Activated CD8-positive, alpha-beta memory T cell treated with anti-CD3 and anti-CD28 coated beads, Interleukin-2, amount 10 ng/mL, durations not matched to agents 7 days and 5 days (primary cell): ENCODE data around the gene FOXO3. TPM values are rescaled to one million over a fixed set of nuclear protein-coding genes. Genes with fewer than 3 reads are reported as not detected.

Source experiments
- ATAC-seq: fragments of 150-1000 bp; cut with Tn5 transposase; one replicate; pipeline ENCODE4 v1.10.0; 2021; ENCODE audit warnings: moderate library complexity
- CTCF ChIA-PET: fragments of 350-600 bp; sonication (Branson Sonifier 250); formaldehyde crosslinking; loops from one replicate; lab custom pipeline; 2021; ENCODE audit warnings: antibody characterized with exemption; lab: Charles Lee
- DNase-seq: peaks from one replicate; pipeline ENCODE4 v3.0.0-alpha.2; 2020
- H3K27ac Mint-ChIP-seq: one replicate; pipeline ENCODE4 v1.8.0; 2021; ENCODE audit warnings: mild to moderate bottlenecking, mixed read lengths
- H3K27me3 Mint-ChIP-seq: one replicate; pipeline ENCODE4 v1.8.0; 2021; ENCODE audit warnings: mixed read lengths
- H3K36me3 Mint-ChIP-seq: one replicate; pipeline ENCODE4 v1.8.0; 2021; ENCODE audit warnings: mild to moderate bottlenecking, mixed read lengths
- H3K4me1 Mint-ChIP-seq: one replicate; pipeline ENCODE4 v1.8.0; 2021; ENCODE audit warnings: mixed read lengths
- H3K4me3 Mint-ChIP-seq: one replicate; pipeline ENCODE4 v1.8.0; 2021; ENCODE audit warnings: mild to moderate bottlenecking, moderate library complexity, mixed read lengths
- H3K9me3 Mint-ChIP-seq: one replicate; pipeline ENCODE4 v1.8.0; 2022; ENCODE audit warnings: low read depth, mixed read lengths
- total RNA-seq, 2 experiments: library from RNA; stranded (reverse); gene quantifications; one replicate each; pipeline ENCODE4 v1.2.3, GENCODE V29; 2021

The FOXO3 gene
- total RNA-seq, 2 experiments from 2014 or later = 13.4 to 14.7 TPM

GRCh38 chr6:108606250-108606690, 45.6 kb downstream of the FOXO3 start:
- peaks cover 5% of the 10 kb centered on the region for H3K36me3 Mint-ChIP-seq
- ATAC-seq (no peak), DNase-seq (no peak)
- H3K4me1 Mint-ChIP-seq = peaks cover 9% of the 10 kb centered on the region
- H3K27me3 Mint-ChIP-seq = no peaks in the 10 kb centered on the region
- H3K4me3 Mint-ChIP-seq = no peak overlapping the region
- no peaks in the 10 kb centered on the region for H3K9me3 Mint-ChIP-seq
- CTCF ChIA-PET = no interaction called here
- no peak overlapping the region for H3K27ac Mint-ChIP-seq

DNA sequence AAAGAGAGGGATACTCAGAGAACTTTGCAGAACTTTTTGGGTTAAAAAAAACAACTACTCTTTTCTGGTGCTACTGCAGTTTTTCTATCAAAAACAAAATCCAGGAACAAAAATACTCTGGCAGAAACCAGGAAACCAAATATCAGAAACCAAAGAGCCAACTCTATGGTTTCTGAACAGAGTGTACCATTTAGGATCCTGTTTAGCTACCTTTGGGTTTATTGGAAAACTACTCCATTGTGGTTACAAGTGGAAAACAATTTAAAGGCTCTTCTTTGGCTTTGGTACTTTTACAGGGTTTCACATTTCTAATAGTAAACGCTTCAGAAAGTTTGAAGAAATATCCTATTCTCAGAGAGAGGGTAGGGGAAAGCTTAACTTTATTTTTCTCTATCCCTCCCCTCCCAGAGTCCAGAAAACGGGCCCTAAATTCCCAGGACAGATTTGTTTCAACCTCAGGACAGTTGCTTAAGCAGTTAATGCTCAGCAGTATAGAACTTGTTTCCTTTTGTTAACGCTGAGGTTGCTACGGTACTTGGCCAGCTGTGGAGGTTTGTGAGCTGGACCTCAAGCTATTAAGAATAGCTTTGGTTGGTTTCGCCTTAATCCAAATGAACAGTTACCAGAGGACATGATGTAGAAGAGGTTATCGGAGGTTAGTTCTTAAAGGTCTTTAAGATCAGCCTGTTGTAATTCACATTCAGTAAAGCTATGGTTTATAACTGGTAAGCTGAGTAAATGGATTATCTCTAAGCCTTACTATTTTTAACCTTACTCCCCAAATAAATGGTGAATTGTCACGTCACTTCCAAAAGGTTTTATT, 47.9 kb downstream of the FOXO3 start:
- Mint-ChIP-seq H3K4me1 (peaks cover 6% of the 10 kb centered on the region), H3K27ac (no peak overlapping the region), H3K4me3 (no peak overlapping the region), H3K36me3 (peaks cover 14% of the 10 kb centered on the region), H3K27me3 (no peaks in the 10 kb centered on the region), H3K9me3 (peaks cover 4% of the 10 kb centered on the region)
- CTCF ChIA-PET = interaction anchor here (1.0 kb wide), 1 partner anchor 17 kb away, joined by 3 read pairs; no protein-coding TSS in a partner anchor
- no peak for ATAC-seq
- no peak for DNase-seq

DNA sequence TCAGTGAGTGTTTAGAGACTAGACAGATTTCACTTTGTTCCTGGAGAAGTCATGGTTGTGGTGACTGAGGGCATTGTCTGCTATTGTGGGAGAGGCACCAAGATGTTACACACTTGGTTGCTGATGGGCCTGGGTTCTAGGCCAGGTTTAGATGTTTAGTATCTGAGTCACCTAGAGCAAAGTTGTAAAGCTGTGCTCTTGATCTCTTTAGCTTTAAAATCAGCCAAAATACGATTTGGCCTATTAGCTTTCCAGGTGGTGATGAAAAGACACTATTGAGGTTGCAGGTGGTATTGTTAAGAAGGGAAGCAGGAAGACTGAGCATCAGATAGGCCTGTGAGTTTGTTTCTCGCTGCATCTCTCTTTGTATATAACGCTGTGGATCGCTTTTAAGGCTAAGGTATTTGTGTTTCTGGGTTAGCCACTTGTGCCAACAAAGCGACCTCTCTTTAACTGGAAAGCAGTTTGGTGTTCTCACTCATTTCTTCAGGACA, 48.6 kb downstream of the FOXO3 start:
- peaks cover 4% of the 10 kb centered on the region for H3K9me3 Mint-ChIP-seq
- peaks cover 6% of the 10 kb centered on the region for H3K4me1 Mint-ChIP-seq
- CTCF ChIA-PET = no interaction called here
- H3K27me3 Mint-ChIP-seq = no peaks in the 10 kb centered on the region
- DNase-seq = no peak
- ATAC-seq = no peak
- no peak overlapping the region for H3K27ac Mint-ChIP-seq
- no peak overlapping the region for H3K4me3 Mint-ChIP-seq
- peaks cover 17% of the 10 kb centered on the region for H3K36me3 Mint-ChIP-seq

- no peak for DNase-seq
- peaks cover 4% of the 10 kb centered on the region for H3K9me3 Mint-ChIP-seq
- CTCF ChIA-PET = no interaction called here
- H3K27ac Mint-ChIP-seq = no peak overlapping the region
- no peak overlapping the region for H3K4me3 Mint-ChIP-seq
- H3K36me3 Mint-ChIP-seq = peaks cover 17% of the 10 kb centered on the region
- H3K27me3 Mint-ChIP-seq = no peaks in the 10 kb centered on the region
- no peak for ATAC-seq
- peaks cover 4% of the 10 kb centered on the region for H3K4me1 Mint-ChIP-seq
Observed at GRCh38 chr6:108610270-108610839, 49.6 kb downstream of the FOXO3 start.

DNA sequence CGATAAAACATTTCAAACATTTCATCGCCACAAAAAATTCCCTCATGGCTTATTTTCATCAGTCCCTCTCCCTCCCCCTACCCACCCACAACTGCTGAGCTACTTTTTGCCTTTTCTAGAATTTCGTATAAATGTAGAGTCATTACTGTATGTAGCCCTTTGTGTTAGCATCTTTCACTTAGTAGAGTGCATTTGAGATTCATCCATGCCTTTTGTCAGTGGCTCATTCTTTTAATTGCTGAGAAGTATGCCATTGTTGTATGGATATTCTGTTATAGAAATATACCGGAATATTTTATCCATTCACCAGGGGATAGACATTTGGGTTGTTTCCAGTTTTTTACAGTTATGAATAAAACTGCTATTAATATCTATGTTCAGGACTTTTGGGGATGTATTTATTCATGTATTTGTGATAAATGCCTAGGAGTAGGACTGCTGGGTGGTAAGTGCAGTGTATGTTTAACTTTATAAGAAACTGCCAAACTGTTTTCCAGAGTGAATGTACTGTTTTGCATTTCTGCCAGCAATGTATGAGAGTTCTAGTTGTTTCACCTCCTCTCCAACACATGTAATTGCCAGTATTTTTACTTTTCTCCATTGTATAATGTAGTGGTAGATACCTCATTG, 50.4 kb downstream of the FOXO3 start:
- no peak overlapping the region for H3K27ac Mint-ChIP-seq
- H3K9me3 Mint-ChIP-seq = peaks cover 4% of the 10 kb centered on the region
- DNase-seq = no peak
- H3K27me3 Mint-ChIP-seq = no peaks in the 10 kb centered on the region
- no peak overlapping the region for H3K4me3 Mint-ChIP-seq
- peaks cover 17% of the 10 kb centered on the region for H3K36me3 Mint-ChIP-seq
- peaks cover 4% of the 10 kb centered on the region for H3K4me1 Mint-ChIP-seq
- CTCF ChIA-PET = interaction anchor here (0.8 kb wide), 1 partner anchor 18 kb away, joined by 3 read pairs; no protein-coding TSS in a partner anchor
- no peak for ATAC-seq

- Mint-ChIP-seq H3K27me3 (no peaks in the 10 kb centered on the region), H3K4me1 (peaks cover 4% of the 10 kb centered on the region), H3K27ac (no peak overlapping the region), H3K9me3 (peaks cover 4% of the 10 kb centered on the region), H3K4me3 (no peak overlapping the region), H3K36me3 (peaks cover 17% of the 10 kb centered on the region)
- CTCF ChIA-PET = no interaction called here
- DNase-seq (no peak), ATAC-seq (no peak)
Observed at GRCh38 chr6:108612852-108613251, 52.1 kb downstream of the FOXO3 start.

DNA sequence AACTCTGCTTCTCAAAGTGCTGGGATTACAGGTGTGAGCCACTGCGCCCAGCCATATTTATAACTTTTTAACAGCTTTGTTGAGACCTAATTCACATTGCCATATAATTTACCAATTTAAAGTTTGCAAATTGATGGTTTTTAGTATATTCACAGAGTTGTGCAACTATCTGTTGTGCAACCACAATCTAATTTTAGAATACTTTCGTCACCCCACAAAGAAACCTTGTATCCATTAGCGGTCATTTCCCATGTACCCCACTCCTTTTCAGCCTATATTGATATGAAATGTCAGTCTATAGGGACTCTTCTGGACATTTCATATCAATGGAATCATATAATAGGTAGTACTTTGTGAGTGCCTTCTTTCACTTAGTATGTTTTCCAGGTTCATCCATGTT, 55.8 kb downstream of the FOXO3 start:
- Mint-ChIP-seq H3K9me3 (peaks cover 4% of the 10 kb centered on the region), H3K27me3 (no peaks in the 10 kb centered on the region), H3K27ac (no peak overlapping the region), H3K4me3 (no peak overlapping the region), H3K36me3 (peaks cover 18% of the 10 kb centered on the region), H3K4me1 (peaks cover 22% of the 10 kb centered on the region)
- CTCF ChIA-PET = interaction anchor here (1.4 kb wide), 1 partner anchor 11 kb away, joined by 4 read pairs; no protein-coding TSS in a partner anchor
- no peak for ATAC-seq
- DNase-seq = no peak

DNA sequence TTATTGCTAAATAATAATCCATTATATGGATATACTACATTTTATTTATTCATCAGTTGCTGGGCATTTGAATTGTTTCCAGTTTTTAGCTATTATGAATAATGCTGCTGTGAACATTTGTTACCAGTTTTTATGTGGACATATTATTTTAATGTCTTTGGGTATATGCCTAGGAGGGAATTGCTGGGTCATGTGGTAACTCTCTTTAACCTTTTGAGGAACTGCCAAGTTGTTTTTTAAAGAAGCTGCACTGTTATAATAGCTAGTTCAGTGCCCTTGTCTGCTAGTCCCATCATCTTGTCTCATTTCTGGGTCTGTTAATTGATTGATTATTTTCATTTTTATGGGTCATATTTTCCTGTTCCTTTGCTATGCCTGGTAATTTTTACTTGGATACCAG, 56.3 kb downstream of the FOXO3 start:
- no peak for ATAC-seq
- CTCF ChIA-PET = interaction anchor here (1.4 kb wide), 1 partner anchor 10 kb away, joined by 4 read pairs; no protein-coding TSS in a partner anchor

DNA sequence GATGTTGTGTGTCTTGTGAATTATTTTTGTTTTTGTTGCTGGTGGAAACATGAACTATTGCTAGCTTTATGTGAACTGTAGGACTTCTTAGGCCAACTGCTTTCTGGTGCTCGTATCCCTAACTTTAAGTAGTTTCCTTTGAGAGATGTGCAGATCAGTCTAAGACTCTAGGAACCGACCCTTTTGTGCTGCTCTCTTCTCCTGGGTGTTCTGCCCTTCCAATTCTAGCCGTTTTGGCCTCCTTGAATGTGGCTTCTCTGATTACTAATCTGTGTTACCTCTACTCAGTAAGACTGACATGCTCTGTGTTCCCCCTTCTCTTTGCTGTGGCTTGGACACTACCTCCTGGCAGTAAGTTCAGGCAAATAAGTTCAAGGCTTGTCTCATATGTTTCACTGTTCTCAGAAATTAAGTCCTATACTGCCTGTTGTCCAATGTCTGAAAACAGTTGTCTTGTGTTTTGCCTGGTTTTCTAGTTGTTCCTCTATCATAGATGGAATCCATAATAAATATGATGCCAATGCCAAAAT, 58.0 kb downstream of the FOXO3 start:
- DNase-seq (no peak), ATAC-seq (no peak)

More for the DNA sequence above, 56.3 kb downstream of the FOXO3 start:
- Mint-ChIP-seq H3K27me3 (no peaks in the 10 kb centered on the region), H3K27ac (no peak overlapping the region), H3K4me3 (no peak overlapping the region), H3K36me3 (peaks cover 16% of the 10 kb centered on the region), H3K4me1 (peaks cover 24% of the 10 kb centered on the region), H3K9me3 (peaks cover 4% of the 10 kb centered on the region)
- DNase-seq = no peak

GRCh38 chr6:108619431-108620197, 58.9 kb downstream of the FOXO3 start:
- CTCF ChIA-PET = no interaction called here
- no peaks in the 10 kb centered on the region for H3K9me3 Mint-ChIP-seq
- no peak for DNase-seq

More for the DNA sequence above, 58.0 kb downstream of the FOXO3 start:
- Mint-ChIP-seq H3K27me3 (no peaks in the 10 kb centered on the region), H3K36me3 (peaks cover 6% of the 10 kb centered on the region), H3K4me1 (peaks cover 33% of the 10 kb centered on the region), H3K27ac (no peak overlapping the region), H3K4me3 (no peak overlapping the region), H3K9me3 (no peaks in the 10 kb centered on the region)
- CTCF ChIA-PET = no interaction called here

DNA sequence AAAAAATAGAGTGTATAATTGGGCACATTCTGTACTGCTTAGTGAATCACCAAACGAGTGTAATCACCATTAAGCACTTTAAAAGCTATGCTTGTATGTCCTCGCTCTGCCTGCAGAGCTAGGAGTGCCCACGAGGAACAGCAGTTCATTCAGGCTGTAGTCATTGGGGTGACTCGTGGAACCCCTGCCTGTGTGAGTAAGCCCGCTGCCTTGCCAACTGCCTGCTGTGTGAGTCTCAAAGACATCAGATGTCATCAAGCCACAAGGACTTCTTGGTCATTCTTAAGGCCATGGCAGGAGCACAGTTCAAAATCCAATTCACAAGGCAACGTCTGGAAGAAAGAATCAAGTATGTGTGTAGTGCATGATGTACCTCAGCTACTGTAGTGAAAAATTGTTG, 60.4 kb downstream of the FOXO3 start:
- no peak for ATAC-seq
- H3K4me1 Mint-ChIP-seq = peaks cover 35% of the 10 kb centered on the region
- no peaks in the 10 kb centered on the region for H3K9me3 Mint-ChIP-seq
- CTCF ChIA-PET = no interaction called here
- DNase-seq = no peak
- H3K27me3 Mint-ChIP-seq = no peaks in the 10 kb centered on the region
- H3K4me3 Mint-ChIP-seq = no peak overlapping the region
- H3K27ac Mint-ChIP-seq = no peak overlapping the region
- H3K36me3 Mint-ChIP-seq = peaks cover 4% of the 10 kb centered on the region

More at GRCh38 chr6:108619431-108620197, 58.9 kb downstream of the FOXO3 start:
- Mint-ChIP-seq H3K4me3 (no peak overlapping the region), H3K27me3 (no peaks in the 10 kb centered on the region), H3K4me1 (peaks cover 33% of the 10 kb centered on the region), H3K27ac (no peak overlapping the region), H3K36me3 (peaks cover 4% of the 10 kb centered on the region)
- no peak for ATAC-seq

DNA sequence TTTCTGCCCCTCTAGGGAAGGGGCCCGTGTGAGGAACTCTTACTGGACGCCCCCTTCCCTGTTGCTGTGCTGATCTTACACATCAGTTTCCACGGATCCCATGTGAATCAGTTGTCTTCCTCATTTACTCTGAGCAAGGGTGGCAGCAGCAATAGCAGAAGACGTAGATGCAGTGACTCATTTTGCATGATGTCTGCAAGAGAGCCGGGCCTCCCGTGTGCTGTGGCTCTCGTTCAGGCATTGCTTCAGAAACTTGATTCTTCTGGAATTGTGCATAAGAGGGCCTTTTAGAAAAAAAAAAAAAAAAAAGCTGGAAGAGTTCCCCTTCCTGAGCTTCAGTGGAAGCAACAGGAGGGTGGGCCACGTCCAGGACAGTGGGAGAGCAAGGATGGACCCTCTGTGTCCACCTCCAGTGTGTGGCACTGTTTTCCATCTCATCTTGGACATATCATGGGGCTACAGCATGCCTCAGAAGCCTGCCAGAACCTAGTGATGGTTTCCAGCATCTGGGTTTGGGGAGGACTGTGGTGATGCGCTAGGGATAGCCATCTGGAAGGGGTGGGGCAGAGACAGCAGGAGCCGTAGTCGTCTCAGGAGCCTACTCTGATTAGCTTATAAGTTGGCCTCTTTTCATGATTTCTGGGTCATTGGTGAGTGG, 62.1 kb downstream of the FOXO3 start:
- ATAC-seq = no peak
- Mint-ChIP-seq H3K4me1 (peaks cover 43% of the 10 kb centered on the region), H3K4me3 (no peak overlapping the region), H3K36me3 (peaks cover 2% of the 10 kb centered on the region), H3K9me3 (no peaks in the 10 kb centered on the region), H3K27me3 (no peaks in the 10 kb centered on the region), H3K27ac (no peak overlapping the region)
- CTCF ChIA-PET = interaction anchor here (1.1 kb wide), 1 partner anchor 13 kb away, joined by 3 read pairs; no protein-coding TSS in a partner anchor
- no peak for DNase-seq
